Measurements from ENCODE around the gene SMAD3. TPM values are rescaled to one million over a fixed set of nuclear protein-coding genes. Genes with fewer than 3 reads are reported as not detected.

The SMAD3 gene
- total and polyA plus RNA-seq, 4 donors = 15.9 to 33.3 (median 24.9) TPM

- peaks cover 6% of the 10 kb centered on the region for H3K36me3 ChIP-seq (ENCODE audit: control insufficient read depth, insufficient read depth, low read length)
- H3K9me3 ChIP-seq (ENCODE audit: control insufficient read depth, insufficient read depth, low read length) = no peaks in the 10 kb centered on the region
- WGBS (ENCODE audit: insufficient coverage) = 87% methylated on average over 7 of the region's 7 CpGs
- H3K27ac ChIP-seq (ENCODE audit: low read depth, low read length) = no peak overlapping the region
- no peak overlapping the region for H3K4me3 ChIP-seq (ENCODE audit: low read depth, low read length)
- no peak for DNase-seq (ENCODE audit: low read depth in 4 of 6, low spot score in 6 of 6)
- no peaks in the 10 kb centered on the region for H3K4me1 ChIP-seq (ENCODE audit: control insufficient read depth, insufficient read depth, low read length)
- no peaks in the 10 kb centered on the region for H3K27me3 ChIP-seq (ENCODE audit: control insufficient read depth, insufficient read depth, low read length)
These were observed 132.9 kb downstream of the SMAD3 start for GRCh38 chr15:67198157-67198754.

- Histone ChIP-seq H3K36me3 (ENCODE audit: control insufficient read depth, insufficient read depth, low read length) (peaks cover 3% of the 10 kb centered on the region), H3K4me1 (ENCODE audit: control insufficient read depth, insufficient read depth, low read length) (no peaks in the 10 kb centered on the region), H3K9me3 (ENCODE audit: control insufficient read depth, insufficient read depth, low read length) (no peaks in the 10 kb centered on the region), H3K4me3 (ENCODE audit: low read depth, low read length) (no peak overlapping the region), H3K27ac (ENCODE audit: low read depth, low read length) (no peak overlapping the region), H3K27me3 (ENCODE audit: control insufficient read depth, insufficient read depth, low read length) (no peaks in the 10 kb centered on the region)
- no peak for DNase-seq (ENCODE audit: low read depth in 4 of 6, low spot score in 6 of 6)
- 92% methylated on average over 2 of the region's 4 CpGs for WGBS (ENCODE audit: insufficient coverage)
These were observed 134.0 kb downstream of the SMAD3 start for GRCh38 chr15:67199391-67199790.

- WGBS (ENCODE audit: insufficient coverage) = 57% methylated on average over 5 of the region's 8 CpGs
- H3K27ac ChIP-seq (ENCODE audit: low read depth, low read length) = no peak overlapping the region
These were observed 134.7 kb downstream of the SMAD3 start for GRCh38 chr15:67199881-67200763.

GRCh38 chr15:67201136-67201535 lies 135.7 kb downstream of the SMAD3 start:
- no peaks in the 10 kb centered on the region for H3K27me3 ChIP-seq (ENCODE audit: control insufficient read depth, insufficient read depth, low read length)
- no peaks in the 10 kb centered on the region for H3K9me3 ChIP-seq (ENCODE audit: control insufficient read depth, insufficient read depth, low read length)
- no peak overlapping the region for H3K4me3 ChIP-seq (ENCODE audit: low read depth, low read length)
- no peak overlapping the region for H3K27ac ChIP-seq (ENCODE audit: low read depth, low read length)
- DNase-seq (ENCODE audit: low read depth in 4 of 6, low spot score in 6 of 6) = no peak
- no peaks in the 10 kb centered on the region for H3K4me1 ChIP-seq (ENCODE audit: control insufficient read depth, insufficient read depth, low read length)
- H3K36me3 ChIP-seq (ENCODE audit: control insufficient read depth, insufficient read depth, low read length) = no peaks in the 10 kb centered on the region

More at GRCh38 chr15:67199881-67200763, 134.7 kb downstream of the SMAD3 start:
- H3K27me3 ChIP-seq (ENCODE audit: control insufficient read depth, insufficient read depth, low read length) = no peaks in the 10 kb centered on the region
- no peak overlapping the region for H3K4me3 ChIP-seq (ENCODE audit: low read depth, low read length)
- DNase-seq (ENCODE audit: low read depth in 4 of 6, low spot score in 6 of 6) = no peak
- H3K4me1 ChIP-seq (ENCODE audit: control insufficient read depth, insufficient read depth, low read length) = no peaks in the 10 kb centered on the region
- H3K36me3 ChIP-seq (ENCODE audit: control insufficient read depth, insufficient read depth, low read length) = no peaks in the 10 kb centered on the region
- H3K9me3 ChIP-seq (ENCODE audit: control insufficient read depth, insufficient read depth, low read length) = no peaks in the 10 kb centered on the region

GRCh38 chr15:67202091-67202490 lies 136.7 kb downstream of the SMAD3 start:
- Histone ChIP-seq H3K9me3 (ENCODE audit: control insufficient read depth, insufficient read depth, low read length) (no peaks in the 10 kb centered on the region), H3K4me3 (ENCODE audit: low read depth, low read length) (no peak overlapping the region), H3K36me3 (ENCODE audit: control insufficient read depth, insufficient read depth, low read length) (peaks cover 2% of the 10 kb centered on the region), H3K27ac (ENCODE audit: low read depth, low read length) (no peak overlapping the region), H3K4me1 (ENCODE audit: control insufficient read depth, insufficient read depth, low read length) (no peaks in the 10 kb centered on the region), H3K27me3 (ENCODE audit: control insufficient read depth, insufficient read depth, low read length) (no peaks in the 10 kb centered on the region)
- no CpG with 5 or more reads among the region's 2 CpGs for WGBS (ENCODE audit: insufficient coverage)
- peak in 1 of 6 donors; percentile 34 for DNase-seq (ENCODE audit: low read depth in 4 of 6, low spot score in 6 of 6)

- no peaks in the 10 kb centered on the region for H3K27me3 ChIP-seq (ENCODE audit: control insufficient read depth, insufficient read depth, low read length)
- no peaks in the 10 kb centered on the region for H3K4me1 ChIP-seq (ENCODE audit: control insufficient read depth, insufficient read depth, low read length)
- no peaks in the 10 kb centered on the region for H3K9me3 ChIP-seq (ENCODE audit: control insufficient read depth, insufficient read depth, low read length)
- DNase-seq (ENCODE audit: low read depth in 4 of 6, low spot score in 6 of 6) = no peak
- H3K4me3 ChIP-seq (ENCODE audit: low read depth, low read length) = no peak overlapping the region
- peaks cover 3% of the 10 kb centered on the region for H3K36me3 ChIP-seq (ENCODE audit: control insufficient read depth, insufficient read depth, low read length)
- H3K27ac ChIP-seq (ENCODE audit: low read depth, low read length) = no peak overlapping the region
- WGBS (ENCODE audit: insufficient coverage) = no CpG with 5 or more reads among the region's 1 CpG
These were observed 137.6 kb downstream of the SMAD3 start for GRCh38 chr15:67202991-67203390.

GRCh38 chr15:67207555-67208207 lies 142.3 kb downstream of the SMAD3 start:
- peaks cover 3% of the 10 kb centered on the region for H3K36me3 ChIP-seq (ENCODE audit: control insufficient read depth, insufficient read depth, low read length)
- no peaks in the 10 kb centered on the region for H3K4me1 ChIP-seq (ENCODE audit: control insufficient read depth, insufficient read depth, low read length)
- H3K4me3 ChIP-seq (ENCODE audit: low read depth, low read length) = no peak overlapping the region
- H3K27ac ChIP-seq (ENCODE audit: low read depth, low read length) = no peak overlapping the region
- 100% methylated on average over 1 of the region's 3 CpGs for WGBS (ENCODE audit: insufficient coverage)
- DNase-seq (ENCODE audit: low read depth in 4 of 6, low spot score in 6 of 6) = no peak
- no peaks in the 10 kb centered on the region for H3K9me3 ChIP-seq (ENCODE audit: control insufficient read depth, insufficient read depth, low read length)
- no peaks in the 10 kb centered on the region for H3K27me3 ChIP-seq (ENCODE audit: control insufficient read depth, insufficient read depth, low read length)

GRCh38 chr15:67208396-67208795 lies 143.0 kb downstream of the SMAD3 start:
- no peak overlapping the region for H3K27ac ChIP-seq (ENCODE audit: low read depth, low read length)
- WGBS (ENCODE audit: insufficient coverage) = no CpG with 5 or more reads among the region's 2 CpGs
- H3K27me3 ChIP-seq (ENCODE audit: control insufficient read depth, insufficient read depth, low read length) = no peaks in the 10 kb centered on the region
- peaks cover 3% of the 10 kb centered on the region for H3K36me3 ChIP-seq (ENCODE audit: control insufficient read depth, insufficient read depth, low read length)
- no peaks in the 10 kb centered on the region for H3K9me3 ChIP-seq (ENCODE audit: control insufficient read depth, insufficient read depth, low read length)
- DNase-seq (ENCODE audit: low read depth in 4 of 6, low spot score in 6 of 6) = no peak
- H3K4me1 ChIP-seq (ENCODE audit: control insufficient read depth, insufficient read depth, low read length) = no peaks in the 10 kb centered on the region
- H3K4me3 ChIP-seq (ENCODE audit: low read depth, low read length) = no peak overlapping the region

GRCh38 chr15:67210555-67211168 lies 145.3 kb downstream of the SMAD3 start:
- Histone ChIP-seq H3K4me1 (ENCODE audit: control insufficient read depth, insufficient read depth, low read length) (no peaks in the 10 kb centered on the region), H3K4me3 (ENCODE audit: low read depth, low read length) (no peak overlapping the region), H3K9me3 (ENCODE audit: control insufficient read depth, insufficient read depth, low read length) (no peaks in the 10 kb centered on the region), H3K36me3 (ENCODE audit: control insufficient read depth, insufficient read depth, low read length) (peaks cover 3% of the 10 kb centered on the region), H3K27me3 (ENCODE audit: control insufficient read depth, insufficient read depth, low read length) (no peaks in the 10 kb centered on the region), H3K27ac (ENCODE audit: low read depth, low read length) (no peak overlapping the region)
- DNase-seq (ENCODE audit: low read depth in 4 of 6, low spot score in 6 of 6) = no peak
- 93% methylated on average over 2 of the region's 5 CpGs for WGBS (ENCODE audit: insufficient coverage)

All from spinal cord (tissue), 10 donors.